Placental pericyte (primary cell): ENCODE results near the gene FGF10. TPM values are rescaled to one million over a fixed set of nuclear protein-coding genes. Genes with fewer than 3 reads are reported as not detected.

Source experiments
- total RNA-seq: library from RNA; depleted of rRNA; stranded (reverse); fragments of >200 nt; gene quantifications from 2 replicates; pipeline ENCODE4 v1.2.3, GENCODE V29; 2012

Gene FGF10
- total RNA-seq, result not detected in 2 replicates

GRCh38 chr5:44389090-44389822 lies at the start of gene FGF10:
Gene FGF10 (minus strand): TSS chr5:44389420. CDS start chr5:44388682, 738 bp downstream.

